Measurements from ENCODE around the gene HLCS. TPM values are rescaled to one million over a fixed set of nuclear protein-coding genes. Genes with fewer than 3 reads are reported as not detected.
A peak's percentile ranks its signal among the peaks of the same experiment; 100 is the strongest.

Gene HLCS
- total RNA-seq, 6 experiments from 2014 or later: 12.6 to 19.1 (median 16.0) TPM

DNA sequence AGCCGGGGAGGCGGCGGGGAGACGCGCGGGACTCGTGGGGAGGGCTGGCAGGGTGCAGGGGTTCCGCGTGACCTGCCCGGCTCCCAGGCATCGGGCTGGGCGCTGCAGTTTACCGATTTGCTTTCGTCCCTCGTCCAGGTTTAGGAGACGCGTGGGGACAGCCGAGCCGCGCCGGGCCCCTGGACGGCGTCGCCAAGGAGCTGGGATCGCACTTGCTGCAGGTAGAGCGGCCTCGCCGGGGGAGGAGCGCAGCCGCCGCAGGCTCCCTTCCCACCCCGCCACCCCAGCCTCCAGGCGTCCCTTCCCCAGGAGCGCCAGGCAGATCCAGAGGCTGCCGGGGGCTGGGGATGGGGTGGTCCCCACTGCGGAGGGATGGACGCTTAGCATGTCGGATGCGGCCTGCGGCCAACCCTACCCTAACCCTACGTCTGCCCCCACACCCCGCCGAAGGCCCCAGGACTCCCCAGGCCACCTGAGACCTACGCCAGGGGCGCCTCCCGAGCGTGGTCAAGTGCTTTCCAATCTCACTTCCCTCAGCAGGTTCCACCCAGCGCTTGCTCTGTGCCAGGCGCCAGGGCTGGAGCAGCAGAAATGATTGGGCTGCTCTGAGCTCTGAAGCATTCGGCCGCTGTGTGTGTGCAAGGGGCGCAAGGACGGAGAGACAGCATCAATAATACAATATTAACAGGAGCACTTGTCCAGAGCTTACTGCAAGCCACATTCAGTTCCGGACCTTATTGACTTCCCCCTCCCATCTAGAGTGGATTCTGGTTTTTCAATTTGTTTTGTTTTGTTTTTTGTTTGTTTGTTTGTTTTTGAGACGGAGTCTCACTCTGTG, 257.2 kb downstream of the HLCS start:
- ATAC-seq (peak in 3 of 4 donors; percentile 10 to 36 (median 15)), DNase-seq (peak in 1 of 3 donors; percentile 38)
- Histone ChIP-seq H3K36me3 (no peaks in the 10 kb centered on the region), H3K4me1 (peaks cover 0 to 28% (median 3%) of the 10 kb centered on the region in 4 donors), H3K27ac (no peak overlapping the region), H3K27me3 (peaks cover 31 to 86% of the 10 kb centered on the region in 2 donors), H3K9me3 (no peaks in the 10 kb centered on the region), H3K4me3 (no peak overlapping the region)
- no peak for TF ChIP-seq CTCF (IDR thresholded peaks at IDR 0.05)
- TF ChIP-seq POLR2A (IDR thresholded peaks at IDR 0.05): no peak
- WGBS (ENCODE audit: insufficient coverage, low coverage, low lambda C conversion rate, missing lambda C conversion rate): 10% methylated on average over 5 of the region's 55 CpGs
- intact Hi-C loops (cut with DNase I): no loop called here

DNA sequence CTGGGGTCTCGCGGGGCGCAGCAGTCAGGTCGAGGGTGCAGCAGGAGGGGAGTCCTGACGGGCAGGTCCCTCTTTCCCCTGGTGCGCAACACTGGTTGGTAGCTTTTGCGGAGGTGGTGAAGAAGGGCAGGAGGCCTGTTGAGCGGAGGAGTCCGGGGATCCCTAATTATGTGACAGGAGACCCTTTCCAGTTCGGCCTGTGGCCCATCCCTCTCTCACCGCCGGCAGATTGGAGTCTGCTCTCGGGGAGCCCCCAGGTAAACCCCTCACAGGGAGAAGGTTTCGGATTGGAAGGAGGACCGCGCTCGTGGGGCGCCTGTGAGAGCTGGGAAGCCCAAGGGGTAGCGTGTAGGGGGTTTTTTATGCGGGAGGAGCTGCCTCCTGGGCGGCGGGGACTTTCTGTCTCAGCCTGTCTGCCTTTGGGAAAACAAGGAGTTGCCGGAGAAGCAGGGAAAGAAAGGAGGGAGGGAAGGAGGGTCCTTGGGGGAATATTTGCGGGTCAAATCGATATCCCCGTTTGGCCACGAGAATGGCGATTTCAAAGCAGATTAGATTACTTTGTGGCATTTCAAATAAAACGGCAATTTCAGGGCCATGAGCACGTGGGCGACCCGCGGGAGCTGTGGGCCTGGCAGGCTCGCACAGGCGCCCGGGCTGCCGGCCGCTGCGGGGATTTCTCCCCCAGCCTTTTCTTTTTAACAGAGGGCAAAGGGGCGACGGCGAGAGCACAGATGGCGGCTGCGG, 258.0 kb downstream of the HLCS start:
- peak in 1 of 3 donors; percentile 29 for DNase-seq
- 2% methylated on average over 33 of the region's 44 CpGs for WGBS (ENCODE audit: insufficient coverage, low coverage, low lambda C conversion rate, missing lambda C conversion rate)
- no peak overlapping the region for H3K27ac ChIP-seq

GRCh38 chr21:36707763-36708285, 258.6 kb downstream of the HLCS start:
- DNase-seq (peak in 2 of 3 donors; percentile 35 to 40), ATAC-seq (no peak)
- Histone ChIP-seq H3K4me3 (no peak overlapping the region), H3K9me3 (no peaks in the 10 kb centered on the region), H3K36me3 (no peaks in the 10 kb centered on the region), H3K27ac (no peak overlapping the region), H3K4me1 (peaks cover 0 to 28% (median 3%) of the 10 kb centered on the region in 4 donors), H3K27me3 (peaks cover 32 to 88% of the 10 kb centered on the region in 2 donors)
- TF ChIP-seq CTCF (IDR thresholded peaks at IDR 0.05): no peak
- no peak for TF ChIP-seq POLR2A (IDR thresholded peaks at IDR 0.05)
- 2% methylated on average over 16 of the region's 53 CpGs for WGBS (ENCODE audit: insufficient coverage, low coverage, low lambda C conversion rate, missing lambda C conversion rate)
- intact Hi-C loops (cut with DNase I): no loop called here

More for the DNA sequence above, 258.0 kb downstream of the HLCS start:
- Histone ChIP-seq H3K4me1 (peaks cover 0 to 28% (median 3%) of the 10 kb centered on the region in 4 donors), H3K36me3 (no peaks in the 10 kb centered on the region), H3K27me3 (peaks cover 32 to 88% of the 10 kb centered on the region in 2 donors), H3K9me3 (no peaks in the 10 kb centered on the region), H3K4me3 (no peak overlapping the region)
- TF ChIP-seq POLR2A (IDR thresholded peaks at IDR 0.05): no peak
- intact Hi-C loops (cut with DNase I): no loop called here
- peak in 1 of 4 donors; percentile 8 for ATAC-seq

- WGBS (ENCODE audit: insufficient coverage, low coverage, low lambda C conversion rate, missing lambda C conversion rate): 5% methylated on average over 26 of the region's 32 CpGs
- intact Hi-C loops (cut with DNase I): no loop called here
- peak; percentile 8 to 36 (median 32) for ATAC-seq
- Histone ChIP-seq H3K27ac (no peak overlapping the region), H3K27me3 (peaks cover 32 to 89% of the 10 kb centered on the region in 2 donors), H3K4me1 (peaks cover 0 to 28% (median 3%) of the 10 kb centered on the region in 4 donors), H3K36me3 (no peaks in the 10 kb centered on the region), H3K9me3 (no peaks in the 10 kb centered on the region), H3K4me3 (no peak overlapping the region)
- peak in 1 of 3 donors; percentile 35 for DNase-seq
- no peak for TF ChIP-seq CTCF (IDR thresholded peaks at IDR 0.05)
- no peak for TF ChIP-seq POLR2A (IDR thresholded peaks at IDR 0.05)
Observed at GRCh38 chr21:36706951-36707762, 259.3 kb downstream of the HLCS start.

Data from right lobe of liver (tissue), 6 donors.